ENCODE measurements around the gene FNDC3B.

GRCh38 chr3:172181932-172182586 is 142.7 kb downstream of the FNDC3B start:
- TF ChIP-seq CTCF (IDR thresholded peaks at IDR 0.05; ENCODE audit: insufficient read depth, low read length, poor library complexity, severe bottlenecking), result no peak
- TF ChIP-seq EZH2phosphoT487 (conservative IDR thresholded peaks at IDR 0.05; ENCODE audit: low read length), result no peak

All from SU-DHL-6 (cell line).